Astrocyte (in vitro differentiated cells and primary cell): ENCODE measurements around the gene SP6. TPM values are rescaled to one million over a fixed set of nuclear protein-coding genes. Genes with fewer than 3 reads are reported as not detected.

ENCODE experiments used
- DNase-seq: peaks from one replicate; pipeline ENCODE4 v3.0.0-alpha.2; 2010; ENCODE audit warnings: low read depth
- FAIRE-seq: peaks from 2 replicates; lab custom pipeline; 2011; peaks lifted over from hg19 to GRCh38; lab: Jason Lieb, UNC
- H2AFZ ChIP-seq: 2 replicates; pipeline ENCODE4 v1.6.0; 2012; ENCODE audit warnings: low read depth, low read length, inconsistent platforms
- H3K27ac ChIP-seq: 2 replicates; pipeline ENCODE4 v1.5.1; 2011; ENCODE audit warnings: low read depth, low read length, inconsistent platforms
- H3K27me3 ChIP-seq: 2 replicates; pipeline ENCODE4 v1.6.0; 2011; ENCODE audit warnings: low read length, inconsistent platforms; ENCODE audit not compliant: insufficient read depth
- H3K36me3 ChIP-seq: 2 replicates; pipeline ENCODE4 v1.5.1; 2011; ENCODE audit warnings: low read length, inconsistent platforms; ENCODE audit not compliant: insufficient read depth
- H3K4me1 ChIP-seq: 2 replicates; pipeline ENCODE4 v1.5.1; 2011; ENCODE audit warnings: low read length, inconsistent platforms; ENCODE audit not compliant: insufficient read depth
- H3K4me2 ChIP-seq: 2 replicates; pipeline ENCODE4 v1.6.0; 2012; ENCODE audit warnings: low read length, inconsistent platforms
- H3K4me3 ChIP-seq: 2 replicates; pipeline ENCODE4 v1.5.1; 2011; ENCODE audit warnings: low read depth, mild to moderate bottlenecking, low read length, inconsistent platforms; ENCODE audit not compliant: insufficient read depth
- H3K79me2 ChIP-seq: 2 replicates; pipeline ENCODE4 v1.6.0; 2012; ENCODE audit warnings: mild to moderate bottlenecking, low read length, inconsistent platforms; ENCODE audit not compliant: insufficient read depth
- H3K9ac ChIP-seq: 2 replicates; pipeline ENCODE4 v1.6.0; 2012; ENCODE audit warnings: mild to moderate bottlenecking, low read length, inconsistent platforms
- H3K9me3 ChIP-seq: 2 replicates; pipeline ENCODE4 v1.5.1; 2012; ENCODE audit warnings: low read depth, mild to moderate bottlenecking, low read length, inconsistent platforms; ENCODE audit not compliant: insufficient read depth
- H4K20me1 ChIP-seq: 2 replicates; pipeline ENCODE4 v1.6.0; 2012; ENCODE audit warnings: low read length, inconsistent platforms; ENCODE audit not compliant: insufficient read depth
- H3K27ac Mint-ChIP-seq: one replicate; pipeline ENCODE4 v1.8.0; 2021; ENCODE audit warnings: mild to moderate bottlenecking, mixed read lengths; ENCODE audit not compliant: unreplicated experiment
- H3K27me3 Mint-ChIP-seq: one replicate; pipeline ENCODE4 v1.8.0; 2021; ENCODE audit warnings: low read depth, mixed read lengths; ENCODE audit not compliant: unreplicated experiment
- H3K36me3 Mint-ChIP-seq: one replicate; pipeline ENCODE4 v1.8.0; 2021; ENCODE audit warnings: low read depth, mixed read lengths; ENCODE audit not compliant: unreplicated experiment
- H3K4me1 Mint-ChIP-seq: one replicate; pipeline ENCODE4 v1.8.0; 2021; ENCODE audit warnings: low read depth, mixed read lengths; ENCODE audit not compliant: unreplicated experiment
- H3K4me3 Mint-ChIP-seq: one replicate; pipeline ENCODE4 v1.8.0; 2021; ENCODE audit warnings: mild to moderate bottlenecking, moderate library complexity, mixed read lengths; ENCODE audit not compliant: unreplicated experiment
- H3K9me3 Mint-ChIP-seq: one replicate; pipeline ENCODE4 v1.8.0; 2021; ENCODE audit warnings: mild to moderate bottlenecking, mixed read lengths; ENCODE audit not compliant: unreplicated experiment
- EZH2 ChIP-seq: IDR thresholded peaks from 2 replicates; pipeline ENCODE4 v1.6.1; 2012; ENCODE audit warnings: mild to moderate bottlenecking, low read length, inconsistent platforms; ENCODE audit not compliant: insufficient read depth
- total RNA-seq: library from RNA; stranded (reverse); gene quantifications from 2 replicates; pipeline ENCODE4 v1.2.1, GENCODE V29; 2021
- TF ChIP-seq, protein P1 (sequence below): IDR thresholded peaks from 2 replicates; pipeline ENCODE4 v1.5.1; 2011; ENCODE audit warnings: low read depth, mild to moderate bottlenecking, inconsistent platforms, low read length, moderate library complexity; ENCODE audit not compliant: insufficient read depth

The SP6 gene
- total RNA-seq, 1 donor from 2014 or later = 1.6 TPM

DNA sequence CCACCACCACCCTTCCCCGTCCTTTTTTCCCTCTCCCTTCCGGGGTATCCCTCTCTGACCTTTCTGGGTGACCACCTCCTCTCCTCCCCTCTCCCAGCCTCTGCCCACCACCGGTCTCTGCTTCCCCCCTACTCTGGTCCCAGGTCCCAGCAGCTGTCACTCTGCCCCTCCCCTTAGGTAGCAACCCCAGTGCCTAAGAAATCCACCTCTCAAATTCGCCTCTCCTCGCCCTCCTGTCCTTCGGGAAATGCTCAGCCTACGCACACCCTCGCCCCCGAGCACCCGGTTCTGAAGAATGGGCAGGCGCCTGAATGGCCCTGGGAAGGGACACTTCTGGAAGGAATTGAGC lies 775 bp upstream of the SP6 start:
- DNase-seq = no peak
- Histone ChIP-seq H3K36me3 (no peaks in the 10 kb centered on the region), H2AFZ (no peak overlapping the region), H3K4me1 (peaks cover 20% of the 10 kb centered on the region), H3K9me3 (no peaks in the 10 kb centered on the region), H4K20me1 (no peaks in the 10 kb centered on the region), H3K4me2 (peak overlapping the region; percentile 63), H3K9ac (no peak overlapping the region), H3K4me3 (no peak overlapping the region), H3K79me2 (no peaks in the 10 kb centered on the region), H3K27ac (no peak overlapping the region), H3K27me3 (peaks cover 80% of the 10 kb centered on the region)
- peaks cover 67% of the 10 kb centered on the region for H3K27me3 Mint-ChIP-seq
- TF ChIP-seq, protein P1, sequence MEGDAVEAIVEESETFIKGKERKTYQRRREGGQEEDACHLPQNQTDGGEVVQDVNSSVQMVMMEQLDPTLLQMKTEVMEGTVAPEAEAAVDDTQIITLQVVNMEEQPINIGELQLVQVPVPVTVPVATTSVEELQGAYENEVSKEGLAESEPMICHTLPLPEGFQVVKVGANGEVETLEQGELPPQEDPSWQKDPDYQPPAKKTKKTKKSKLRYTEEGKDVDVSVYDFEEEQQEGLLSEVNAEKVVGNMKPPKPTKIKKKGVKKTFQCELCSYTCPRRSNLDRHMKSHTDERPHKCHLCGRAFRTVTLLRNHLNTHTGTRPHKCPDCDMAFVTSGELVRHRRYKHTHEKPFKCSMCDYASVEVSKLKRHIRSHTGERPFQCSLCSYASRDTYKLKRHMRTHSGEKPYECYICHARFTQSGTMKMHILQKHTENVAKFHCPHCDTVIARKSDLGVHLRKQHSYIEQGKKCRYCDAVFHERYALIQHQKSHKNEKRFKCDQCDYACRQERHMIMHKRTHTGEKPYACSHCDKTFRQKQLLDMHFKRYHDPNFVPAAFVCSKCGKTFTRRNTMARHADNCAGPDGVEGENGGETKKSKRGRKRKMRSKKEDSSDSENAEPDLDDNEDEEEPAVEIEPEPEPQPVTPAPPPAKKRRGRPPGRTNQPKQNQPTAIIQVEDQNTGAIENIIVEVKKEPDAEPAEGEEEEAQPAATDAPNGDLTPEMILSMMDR = no peak
- TF ChIP-seq EZH2 = no peak
- H3K27ac Mint-ChIP-seq = no peak overlapping the region
- peaks cover 10% of the 10 kb centered on the region for H3K4me1 Mint-ChIP-seq
- H3K4me3 Mint-ChIP-seq = no peak overlapping the region
- H3K9me3 Mint-ChIP-seq = no peaks in the 10 kb centered on the region
- peaks cover 3% of the 10 kb centered on the region for H3K36me3 Mint-ChIP-seq
- no peak for FAIRE-seq

DNA sequence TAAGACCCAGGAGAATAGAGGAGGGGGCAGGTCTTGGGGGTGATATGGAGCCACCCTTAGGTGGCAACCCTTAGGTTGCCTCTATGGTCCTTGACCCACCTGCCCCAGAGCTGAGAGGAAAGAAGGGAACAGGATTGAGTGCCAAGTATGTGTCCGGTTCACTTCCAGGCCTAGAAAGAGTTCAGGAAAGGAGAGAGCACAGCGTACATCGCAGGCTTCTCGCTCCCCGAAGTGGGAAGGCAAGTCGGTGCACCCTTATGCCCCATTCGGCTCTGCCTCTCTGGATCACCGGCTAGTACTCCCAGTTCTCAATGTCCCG lies 631 bp downstream of the SP6 start:
- Histone ChIP-seq H2AFZ (peak overlapping the region; percentile 67), H3K36me3 (no peaks in the 10 kb centered on the region), H4K20me1 (no peaks in the 10 kb centered on the region), H3K4me3 (peak overlapping the region; percentile 31), H3K27ac (no peak overlapping the region), H3K79me2 (no peaks in the 10 kb centered on the region), H3K4me1 (peaks cover 24% of the 10 kb centered on the region), H3K9ac (no peak overlapping the region), H3K9me3 (no peaks in the 10 kb centered on the region), H3K27me3 (peaks cover 90% of the 10 kb centered on the region), H3K4me2 (peak overlapping the region; percentile 74)
- Mint-ChIP-seq H3K27ac (peak overlapping the region; percentile 53), H3K27me3 (peaks cover 70% of the 10 kb centered on the region), H3K9me3 (no peaks in the 10 kb centered on the region), H3K4me1 (peaks cover 7% of the 10 kb centered on the region), H3K36me3 (peaks cover 3% of the 10 kb centered on the region), H3K4me3 (peak overlapping the region; percentile 80)
- TF ChIP-seq, protein P1 = no peak
- TF ChIP-seq EZH2 = peak; percentile 8
- DNase-seq (no peak), FAIRE-seq (no peak)

DNA sequence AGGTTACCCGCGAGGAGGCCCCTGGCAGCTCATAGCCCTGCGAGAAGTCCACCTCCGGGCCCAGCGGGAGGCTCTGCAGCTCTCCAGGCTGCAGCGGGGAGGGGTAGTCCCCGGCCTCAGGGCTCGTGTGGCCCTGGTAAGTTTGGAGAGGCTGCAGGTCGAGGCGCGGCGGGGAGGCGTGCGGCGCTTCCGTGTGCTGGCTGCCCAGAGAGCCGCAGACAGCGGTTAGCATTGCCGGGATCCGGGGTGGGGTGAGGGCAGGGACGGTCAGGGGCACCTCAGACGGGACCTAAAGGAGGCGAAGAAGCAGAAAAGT lies 2.8 kb downstream of the SP6 start:
- H3K4me3 Mint-ChIP-seq = no peak overlapping the region

More for the DNA sequence above, 2.8 kb downstream of the SP6 start:
- Histone ChIP-seq H3K9ac (no peak overlapping the region), H3K4me1 (peaks cover 24% of the 10 kb centered on the region), H4K20me1 (no peaks in the 10 kb centered on the region), H2AFZ (no peak overlapping the region), H3K9me3 (no peaks in the 10 kb centered on the region), H3K79me2 (no peaks in the 10 kb centered on the region), H3K27me3 (peaks cover 73% of the 10 kb centered on the region), H3K4me2 (no peak overlapping the region), H3K36me3 (no peaks in the 10 kb centered on the region), H3K4me3 (no peak overlapping the region), H3K27ac (no peak overlapping the region)
- Mint-ChIP-seq H3K9me3 (no peaks in the 10 kb centered on the region), H3K27ac (no peak overlapping the region), H3K4me1 (peaks cover 18% of the 10 kb centered on the region), H3K36me3 (no peaks in the 10 kb centered on the region), H3K27me3 (peaks cover 54% of the 10 kb centered on the region)
- FAIRE-seq (no peak), DNase-seq (no peak)
- TF ChIP-seq, protein P1 = no peak
- TF ChIP-seq EZH2 = no peak
